KMS-11 (cell line): ENCODE measurements around the gene TBC1D23.
"Not testable (repeated sequence)": the region's sequence is repeated elsewhere in the genome, so short reads cannot be mapped to it uniquely, and the experiment has no call there.

Source experiments
- H2AFZ ChIP-seq: fragments of 200-600 bp; sonication (generic); 2 replicates; pipeline ENCODE4 v1.6.1; 2016; ENCODE audit warnings: antibody characterized with exemption, mixed run types, low read depth
- H3K27ac ChIP-seq: fragments of 200-600 bp; sonication (generic); 2 replicates; pipeline ENCODE4 v1.6.1; 2016; ENCODE audit warnings: mild to moderate bottlenecking, mixed run types
- H3K27me3 ChIP-seq: fragments of 200-600 bp; sonication (generic); 2 replicates; pipeline ENCODE4 v1.6.1; 2017; ENCODE audit warnings: mild to moderate bottlenecking, low read depth, mixed run types, moderate library complexity; ENCODE audit not compliant: insufficient read depth
- H3K36me3 ChIP-seq: fragments of 200-600 bp; sonication (generic); 2 replicates; pipeline ENCODE4 v1.6.1; 2017; ENCODE audit warnings: mild to moderate bottlenecking, mixed run types; ENCODE audit not compliant: insufficient read depth
- H3K4me1 ChIP-seq: fragments of 200-600 bp; sonication (generic); 2 replicates; pipeline ENCODE4 v1.6.1; 2016; ENCODE audit warnings: mild to moderate bottlenecking, low read depth, mixed run types; ENCODE audit not compliant: poor library complexity, severe bottlenecking
- H3K4me2 ChIP-seq: fragments of 200-600 bp; sonication (generic); 2 replicates; pipeline ENCODE4 v1.7.0; 2016; ENCODE audit warnings: mild to moderate bottlenecking, mixed run types
- H3K4me3 ChIP-seq: fragments of 200-600 bp; sonication (generic); IDR thresholded peaks from 2 replicates; pipeline ENCODE4 v1.6.1; 2017; ENCODE audit warnings: low read depth, low read length, mixed read lengths; ENCODE audit not compliant: insufficient read depth
- H3K79me2 ChIP-seq: fragments of 200-600 bp; sonication (generic); 2 replicates; pipeline ENCODE4 v1.6.1; 2016; ENCODE audit warnings: low read depth, mixed run types; ENCODE audit not compliant: insufficient read depth
- H3K9ac ChIP-seq: fragments of 200-600 bp; sonication (generic); 2 replicates; pipeline ENCODE4 v1.6.1; 2016; ENCODE audit warnings: mild to moderate bottlenecking, mixed run types
- H4K20me1 ChIP-seq: fragments of 200-600 bp; sonication (generic); 2 replicates; pipeline ENCODE4 v1.6.1; 2016; ENCODE audit warnings: mild to moderate bottlenecking, mixed run types; ENCODE audit not compliant: insufficient read depth
- TF ChIP-seq, protein P1 (sequence below): fragments of 200-600 bp; sonication (generic); conservative IDR thresholded peaks from 2 replicates; pipeline ENCODE4 v1.6.1; 2017; ENCODE audit warnings: low read depth, mild to moderate bottlenecking, antibody characterized with exemption, low read length, moderate library complexity, mixed read lengths

TBC1D23 gene

DNA sequence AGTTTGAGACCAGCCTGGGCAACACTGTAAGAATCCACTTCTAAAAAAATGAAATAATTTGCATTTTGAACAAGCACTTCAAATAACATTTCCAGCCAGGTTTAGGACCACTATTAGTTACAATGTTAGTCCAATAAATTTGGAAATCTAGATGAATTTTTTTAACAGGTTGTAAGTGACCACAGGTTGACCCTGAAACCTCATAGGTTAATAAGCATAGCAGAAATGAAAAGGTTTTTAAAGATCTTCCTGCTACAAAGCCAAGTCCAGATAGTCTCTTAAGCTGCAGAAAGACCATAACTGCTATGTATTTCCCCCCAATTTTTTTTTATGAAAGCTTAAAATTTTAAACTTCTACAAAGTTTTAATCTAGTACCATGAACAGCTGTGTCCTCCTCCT, 72.3 kb downstream of the TBC1D23 start:
- Histone ChIP-seq H3K36me3 (no peaks in the 10 kb centered on the region), H3K9ac (no peak overlapping the region), H3K4me1 (peaks cover 6% of the 10 kb centered on the region), H3K27me3 (no peaks in the 10 kb centered on the region), H3K4me2 (no peak overlapping the region), H3K79me2 (no peaks in the 10 kb centered on the region), H3K27ac (no peak overlapping the region), H3K4me3 (no peak overlapping the region), H4K20me1 (no peaks in the 10 kb centered on the region), H2AFZ (no peak overlapping the region)
- TF ChIP-seq, protein P1, sequence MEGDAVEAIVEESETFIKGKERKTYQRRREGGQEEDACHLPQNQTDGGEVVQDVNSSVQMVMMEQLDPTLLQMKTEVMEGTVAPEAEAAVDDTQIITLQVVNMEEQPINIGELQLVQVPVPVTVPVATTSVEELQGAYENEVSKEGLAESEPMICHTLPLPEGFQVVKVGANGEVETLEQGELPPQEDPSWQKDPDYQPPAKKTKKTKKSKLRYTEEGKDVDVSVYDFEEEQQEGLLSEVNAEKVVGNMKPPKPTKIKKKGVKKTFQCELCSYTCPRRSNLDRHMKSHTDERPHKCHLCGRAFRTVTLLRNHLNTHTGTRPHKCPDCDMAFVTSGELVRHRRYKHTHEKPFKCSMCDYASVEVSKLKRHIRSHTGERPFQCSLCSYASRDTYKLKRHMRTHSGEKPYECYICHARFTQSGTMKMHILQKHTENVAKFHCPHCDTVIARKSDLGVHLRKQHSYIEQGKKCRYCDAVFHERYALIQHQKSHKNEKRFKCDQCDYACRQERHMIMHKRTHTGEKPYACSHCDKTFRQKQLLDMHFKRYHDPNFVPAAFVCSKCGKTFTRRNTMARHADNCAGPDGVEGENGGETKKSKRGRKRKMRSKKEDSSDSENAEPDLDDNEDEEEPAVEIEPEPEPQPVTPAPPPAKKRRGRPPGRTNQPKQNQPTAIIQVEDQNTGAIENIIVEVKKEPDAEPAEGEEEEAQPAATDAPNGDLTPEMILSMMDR: no peak

DNA sequence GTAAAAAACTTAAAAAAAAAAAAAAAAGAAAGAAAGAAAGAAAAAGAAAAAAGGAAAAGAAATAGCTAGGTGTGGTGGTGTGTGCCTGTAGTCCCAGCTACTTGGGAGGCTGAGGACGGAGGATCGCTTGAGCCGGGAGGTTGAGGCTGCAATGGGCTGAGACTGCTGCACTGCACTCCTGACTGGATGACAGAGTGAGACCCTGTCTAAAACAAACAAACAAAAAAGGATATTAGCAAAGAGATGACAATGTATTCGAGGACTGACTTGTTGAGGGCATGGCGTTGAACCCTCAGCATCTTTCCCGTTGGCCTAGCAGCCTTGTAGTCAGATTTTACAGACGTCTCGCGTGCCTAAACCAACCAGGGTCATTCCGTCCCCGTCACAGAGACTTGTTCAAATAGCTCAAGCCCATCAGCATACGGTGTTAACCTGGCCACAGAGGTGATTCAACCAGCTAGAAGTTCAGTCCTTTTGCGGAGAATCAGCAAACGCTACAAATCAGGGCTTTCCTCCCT, 73.2 kb downstream of the TBC1D23 start:
- peak overlapping the region; percentile 75 for H2AFZ ChIP-seq
- H3K36me3 ChIP-seq: no peaks in the 10 kb centered on the region
- peak overlapping the region; percentile 55 for H3K4me2 ChIP-seq
- TF ChIP-seq, protein P1: no peak
- H3K27ac ChIP-seq: no peak overlapping the region
- peaks cover 6% of the 10 kb centered on the region for H3K4me1 ChIP-seq
- H3K4me3 ChIP-seq: no peak overlapping the region
- no peaks in the 10 kb centered on the region for H3K27me3 ChIP-seq
- H4K20me1 ChIP-seq: no peaks in the 10 kb centered on the region
- H3K9ac ChIP-seq: peak overlapping the region; percentile 93; the same call in 1 of the 2 replicates
- H3K79me2 ChIP-seq: no peaks in the 10 kb centered on the region

- Histone ChIP-seq H3K4me2 (peak within 1 kb of the TSS; percentile 99), H3K79me2 (no peaks in the 10 kb centered on the region), H3K4me3 (no peak within 1 kb of the TSS), H3K36me3 (no peaks in the 10 kb centered on the region), H3K27ac (peak within 1 kb of the TSS; percentile 62), H3K27me3 (no peaks in the 10 kb centered on the region), H3K4me1 (peaks cover 6% of the 10 kb centered on the region), H2AFZ (peak within 1 kb of the TSS; percentile 75), H3K9ac (peak within 1 kb of the TSS; percentile 93), H4K20me1 (no peaks in the 10 kb centered on the region)
- TF ChIP-seq, protein P1: no peak
Observed at GRCh38 chr3:100334488-100335351, 73.9 kb downstream of the TBC1D23 start, which contains the start of gene NIT2. NIT2 (plus strand) TSS chr3:100334757; CDS start chr3:100334792, 35 bp downstream.

DNA sequence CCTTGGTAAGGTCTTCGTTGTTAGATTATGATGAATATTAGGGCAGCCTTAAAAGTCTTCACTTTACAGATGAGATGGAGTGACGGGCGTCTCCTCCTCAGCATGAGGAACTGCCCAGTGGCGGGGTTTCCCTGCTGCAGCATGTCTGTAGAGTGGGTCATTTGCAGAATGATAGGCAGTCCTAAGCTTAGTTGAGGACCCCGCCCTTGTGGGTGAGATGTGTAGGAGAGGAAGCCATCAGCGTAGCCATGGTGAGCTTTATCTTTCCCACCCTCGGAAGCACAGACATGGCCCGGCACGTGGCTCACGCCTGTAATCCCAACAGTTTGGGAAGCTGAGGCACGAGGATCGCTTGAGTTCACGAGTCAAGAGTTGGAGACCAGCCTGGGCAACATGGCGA, 74.6 kb downstream of the TBC1D23 start:
- Histone ChIP-seq H3K27me3 (no peaks in the 10 kb centered on the region), H3K4me1 (peaks cover 6% of the 10 kb centered on the region), H3K36me3 (no peaks in the 10 kb centered on the region; the same call in 1 of the 2 replicates), H4K20me1 (no peaks in the 10 kb centered on the region), H3K9ac (peak overlapping the region; percentile 93), H3K4me2 (peak overlapping the region; percentile 99), H3K4me3 (no peak overlapping the region), H3K27ac (peak overlapping the region; percentile 62; the same call in 1 of the 2 replicates), H2AFZ (peak overlapping the region; percentile 75), H3K79me2 (no peaks in the 10 kb centered on the region)
- TF ChIP-seq, protein P1: no peak

GRCh38 chr3:100336229-100336628, 75.4 kb downstream of the TBC1D23 start:
- H3K4me2 ChIP-seq, H3K9ac ChIP-seq, H3K4me3 ChIP-seq, H3K4me1 ChIP-seq, H3K79me2 ChIP-seq, H4K20me1 ChIP-seq, H2AFZ ChIP-seq, H3K27me3 ChIP-seq, H3K36me3 ChIP-seq, H3K27ac ChIP-seq: not testable (repeated sequence)
